Activated CD8-positive, alpha-beta T cell treated with anti-CD3 and anti-CD28 coated beads for 36 hours (primary cell): ENCODE results near the gene FILIP1L. TPM values are rescaled to one million over a fixed set of nuclear protein-coding genes. Genes with fewer than 3 reads are reported as not detected.

Source experiments
- ATAC-seq: fragments of 200-7000 bp; cut with Tn5 transposase; one replicate; pipeline ENCODE4 v1.10.0; 2021; ENCODE audit warnings: mild to moderate bottlenecking, moderate library complexity
- CTCF ChIA-PET: fragments of 350-600 bp; sonication (Branson Sonifier 250); formaldehyde crosslinking; loops from one replicate; lab custom pipeline; 2021; ENCODE audit warnings: antibody characterized with exemption; lab: Charles Lee
- POLR2A ChIA-PET: fragments of 350-600 bp; sonication (Branson Sonifier 250); formaldehyde crosslinking; loops from one replicate; lab custom pipeline; 2021; ENCODE audit warnings: antibody characterized with exemption; lab: Charles Lee
- DNase-seq: peaks from one replicate; pipeline ENCODE4 v3.0.0-alpha.2; 2020
- H3K27ac Mint-ChIP-seq: one replicate; pipeline ENCODE4 v1.8.0; 2021; ENCODE audit warnings: mild to moderate bottlenecking, mixed read lengths
- H3K27me3 Mint-ChIP-seq: one replicate; pipeline ENCODE4 v1.8.0; 2021; ENCODE audit warnings: mixed read lengths
- H3K36me3 Mint-ChIP-seq: one replicate; pipeline ENCODE4 v1.8.0; 2021; ENCODE audit warnings: low read depth, mixed read lengths
- H3K4me1 Mint-ChIP-seq: one replicate; pipeline ENCODE4 v1.8.0; 2021; ENCODE audit warnings: low read depth, mixed read lengths
- H3K4me3 Mint-ChIP-seq: one replicate; pipeline ENCODE4 v1.8.0; 2021; ENCODE audit warnings: mild to moderate bottlenecking, moderate library complexity, mixed read lengths
- H3K9me3 Mint-ChIP-seq: one replicate; pipeline ENCODE4 v1.8.0; 2021; ENCODE audit warnings: mixed read lengths
- CTCF ChIP-seq: fragments of 200-600 bp; IDR thresholded peaks from one replicate; pipeline ENCODE4 v1.8.0; 2022; ENCODE audit warnings: antibody characterized with exemption, mild to moderate bottlenecking
- intact Hi-C: fragments of 100-400 bp; cut with micrococcal nuclease; formaldehyde crosslinking; loops from one replicate; pipeline ENCODE4 v1.10.0; 2022
- total RNA-seq, 2 experiments: library from RNA; stranded (reverse); gene quantifications; one replicate each; pipeline ENCODE4 v1.2.3, GENCODE V29; 2021

FILIP1L gene
- total RNA-seq, 2 experiments from 2014 or later: 0.11 to 0.13 TPM

- H3K4me1 Mint-ChIP-seq: peaks cover 11% of the 10 kb centered on the region
- ChIA-PET CTCF (no interaction called here), POLR2A (no interaction called here)
- H3K27ac Mint-ChIP-seq: no peak overlapping the region
- no peak for ATAC-seq
- no peak for TF ChIP-seq CTCF
- H3K4me3 Mint-ChIP-seq: no peak overlapping the region
- DNase-seq: no peak
- H3K36me3 Mint-ChIP-seq: peaks cover 15% of the 10 kb centered on the region
- intact Hi-C loops: no loop called here
- H3K9me3 Mint-ChIP-seq: no peaks in the 10 kb centered on the region
- H3K27me3 Mint-ChIP-seq: no peaks in the 10 kb centered on the region
Observed at GRCh38 chr3:99921986-99922385, 192.3 kb downstream of the FILIP1L start.

- Mint-ChIP-seq H3K27ac (no peak overlapping the region), H3K27me3 (no peaks in the 10 kb centered on the region), H3K4me3 (no peak overlapping the region), H3K9me3 (no peaks in the 10 kb centered on the region), H3K36me3 (peaks cover 12% of the 10 kb centered on the region), H3K4me1 (peaks cover 11% of the 10 kb centered on the region)
- DNase-seq: no peak
- TF ChIP-seq CTCF: no peak
- intact Hi-C loops: no loop called here
- ATAC-seq: no peak
- ChIA-PET POLR2A (no interaction called here), CTCF (no interaction called here)
Observed at GRCh38 chr3:99921377-99921695, 193.0 kb downstream of the FILIP1L start.

- Mint-ChIP-seq H3K4me1 (peaks cover 11% of the 10 kb centered on the region), H3K27ac (no peak overlapping the region), H3K4me3 (no peak overlapping the region), H3K9me3 (no peaks in the 10 kb centered on the region), H3K27me3 (no peaks in the 10 kb centered on the region), H3K36me3 (peaks cover 14% of the 10 kb centered on the region)
- no peak for ATAC-seq
- intact Hi-C loops: no loop called here
- DNase-seq: no peak
- no peak for TF ChIP-seq CTCF
- ChIA-PET POLR2A (no interaction called here), CTCF (no interaction called here)
Observed at GRCh38 chr3:99920481-99921376, 193.6 kb downstream of the FILIP1L start.

- Mint-ChIP-seq H3K36me3 (peaks cover 16% of the 10 kb centered on the region), H3K27ac (no peak overlapping the region), H3K27me3 (no peaks in the 10 kb centered on the region), H3K4me3 (no peak overlapping the region), H3K4me1 (peaks cover 11% of the 10 kb centered on the region), H3K9me3 (no peaks in the 10 kb centered on the region)
- DNase-seq: no peak
- CTCF ChIA-PET: no interaction called here
- intact Hi-C loops: no loop called here
- TF ChIP-seq CTCF: no peak
- POLR2A ChIA-PET: no interaction called here
- no peak for ATAC-seq
Observed at GRCh38 chr3:99919694-99920093, 194.6 kb downstream of the FILIP1L start.

GRCh38 chr3:99918715-99919114 is 195.6 kb downstream of the FILIP1L start:
- ChIA-PET CTCF (interaction anchor here (1.2 kb wide), 1 partner anchor 171 kb away, joined by 3 read pairs; no protein-coding TSS in a partner anchor), POLR2A (interaction anchor here (1.0 kb wide), 1 partner anchor 101 kb away, joined by 4 read pairs; the partner anchor contains the start of gene CMSS1)
- intact Hi-C loops: no loop called here
- ATAC-seq (no peak), DNase-seq (no peak)
- Mint-ChIP-seq H3K4me1 (peaks cover 12% of the 10 kb centered on the region), H3K4me3 (no peak overlapping the region), H3K27ac (no peak overlapping the region), H3K9me3 (no peaks in the 10 kb centered on the region), H3K27me3 (no peaks in the 10 kb centered on the region), H3K36me3 (peaks cover 14% of the 10 kb centered on the region)
- TF ChIP-seq CTCF: no peak
